CD4-positive, alpha-beta T cell (primary cell): Measurements from ENCODE around the gene GALNTL6. TPM values are rescaled to one million over a fixed set of nuclear protein-coding genes. Genes with fewer than 3 reads are reported as not detected.

ENCODE experiments used
- ATAC-seq: fragments of 200-7000 bp; cut with Tn5 transposase; one replicate; pipeline ENCODE4 v1.10.0; 2022; ENCODE audit warnings: mild to moderate bottlenecking; ENCODE audit not compliant: poor library complexity
- CTCF ChIA-PET: fragments of 350-600 bp; sonication (Branson Sonifier 250); formaldehyde crosslinking; loops from one replicate; lab custom pipeline; 2021; ENCODE audit warnings: antibody characterized with exemption, inconsistent platforms; lab: Charles Lee
- POLR2A ChIA-PET: fragments of 350-600 bp; sonication (Branson Sonifier 250); formaldehyde crosslinking; loops from one replicate; lab custom pipeline; 2021; ENCODE audit warnings: antibody characterized with exemption, inconsistent platforms; lab: Charles Lee
- DNase-seq, 14 experiments: peaks; one replicate each; pipeline ENCODE4 v3.0.0-alpha.2; 2013 to 2020; ENCODE audit warnings: mixed read lengths in 2 of 14
- H3K27ac ChIP-seq, 2 donors: one replicate each; pipeline versions ENCODE4 v1.5.1 to v1.7.0; 2013; ENCODE audit warnings: low read length in 2 of 2, low read depth in 1 of 2, mild to moderate bottlenecking in 1 of 2
- H3K27me3 ChIP-seq, 2 experiments: 1 replicate in 1 of 2; 2 replicates in 1 of 2; pipeline versions ENCODE4 v1.6.1 to v1.7.0; 2013; ENCODE audit warnings: low read length in 2 of 2, control low read depth in 1 of 2, mild to moderate bottlenecking in 1 of 2, moderate library complexity in 1 of 2; ENCODE audit not compliant: insufficient read depth in 2 of 2, control insufficient read depth in 1 of 2
- H3K36me3 ChIP-seq: one replicate; pipeline ENCODE4 v1.6.1; 2013; ENCODE audit warnings: low read length, control low read depth; ENCODE audit not compliant: insufficient read depth
- H3K4me1 ChIP-seq: one replicate; pipeline ENCODE4 v1.6.1; 2013; ENCODE audit warnings: low read length, control low read depth; ENCODE audit not compliant: insufficient read depth
- H3K4me3 ChIP-seq: one replicate; pipeline ENCODE4 v1.5.1; 2013; ENCODE audit warnings: mild to moderate bottlenecking, low read length, moderate library complexity
- H3K9me3 ChIP-seq, 2 experiments: 1 replicate in 1 of 2; 2 replicates in 1 of 2; pipeline versions ENCODE4 v1.6.1 to v1.7.0; 2013; ENCODE audit warnings: low read length in 2 of 2, mild to moderate bottlenecking in 2 of 2, control low read depth in 1 of 2, moderate library complexity in 1 of 2; ENCODE audit not compliant: control insufficient read depth in 1 of 2, insufficient read depth in 1 of 2
- H3K27ac Mint-ChIP-seq: one replicate; pipeline ENCODE4 v1.8.0; 2020; ENCODE audit warnings: mixed read lengths
- H3K27me3 Mint-ChIP-seq: one replicate; pipeline ENCODE4 v1.8.0; 2021; ENCODE audit warnings: mixed read lengths
- H3K36me3 Mint-ChIP-seq: one replicate; pipeline ENCODE4 v1.8.0; 2021; ENCODE audit warnings: low read depth, mixed read lengths
- H3K4me1 Mint-ChIP-seq: one replicate; pipeline ENCODE4 v1.8.0; 2021; ENCODE audit warnings: low read depth, mixed read lengths
- H3K4me3 Mint-ChIP-seq: one replicate; pipeline ENCODE4 v1.8.0; 2020; ENCODE audit warnings: mild to moderate bottlenecking, mixed read lengths
- H3K9me3 Mint-ChIP-seq: one replicate; pipeline ENCODE4 v1.8.0; 2020; ENCODE audit warnings: mixed read lengths
- CTCF ChIP-seq: fragments of 200-600 bp; IDR thresholded peaks from one replicate; pipeline ENCODE4 v1.8.0; 2022; ENCODE audit warnings: antibody characterized with exemption, mild to moderate bottlenecking
- intact Hi-C, 2 experiments: fragments of 100-400 bp; cut with DNase I in 1 of 2; cut with micrococcal nuclease in 1 of 2; formaldehyde crosslinking; loops; one replicate each; pipeline versions ENCODE4 v1.15.1 to v1.9.0; 2023 to 2025; cut with DNase I, micrococcal nuclease
- total RNA-seq, 174 experiments: library from RNA in 2 of 174; stranded (reverse) in 2 of 174; gene quantifications; one replicate each; pipeline ENCODE4 v1.2.3 and lab custom pipeline; 2021 to 2026

GALNTL6 gene
- total RNA-seq, 2 experiments from 2014 or later: not detected

- TF ChIP-seq CTCF: no peak
- H3K27me3 Mint-ChIP-seq: no peaks in the 10 kb centered on the region
- peaks cover 0 to 6% of the 10 kb centered on the region in 2 experiments for H3K9me3 ChIP-seq
- no peaks in the 10 kb centered on the region for H3K36me3 ChIP-seq
- no peaks in the 10 kb centered on the region for H3K36me3 Mint-ChIP-seq
- DNase-seq (no peak), ATAC-seq (no peak)
- no peak overlapping the region for H3K4me3 Mint-ChIP-seq
- no peaks in the 10 kb centered on the region for H3K9me3 Mint-ChIP-seq
- no peak overlapping the region for H3K27ac Mint-ChIP-seq
- H3K4me1 ChIP-seq: no peaks in the 10 kb centered on the region
- H3K4me1 Mint-ChIP-seq: no peaks in the 10 kb centered on the region
- intact Hi-C loops: no loop called here
- H3K27me3 ChIP-seq: no peaks in the 10 kb centered on the region
- ChIA-PET CTCF (no interaction called here), POLR2A (no interaction called here)
- H3K27ac ChIP-seq: no peak overlapping the region
- H3K4me3 ChIP-seq: no peak overlapping the region
Measured at GRCh38 chr4:171846893-171847292, 33.7 kb downstream of the GALNTL6 start.

- no peak overlapping the region for H3K27ac Mint-ChIP-seq
- no peak overlapping the region for H3K4me3 Mint-ChIP-seq
- no peak for ATAC-seq
- Histone ChIP-seq H3K27me3 (no peaks in the 10 kb centered on the region), H3K4me3 (no peak overlapping the region), H3K4me1 (no peaks in the 10 kb centered on the region), H3K9me3 (peaks cover 0 to 9% of the 10 kb centered on the region in 2 experiments), H3K27ac (no peak overlapping the region), H3K36me3 (no peaks in the 10 kb centered on the region)
- DNase-seq: no peak
- no peaks in the 10 kb centered on the region for H3K4me1 Mint-ChIP-seq
- TF ChIP-seq CTCF: no peak
- no peaks in the 10 kb centered on the region for H3K27me3 Mint-ChIP-seq
- intact Hi-C loops: no loop called here
- POLR2A ChIA-PET: no interaction called here
- CTCF ChIA-PET: no interaction called here
- H3K36me3 Mint-ChIP-seq: no peaks in the 10 kb centered on the region
- H3K9me3 Mint-ChIP-seq: no peaks in the 10 kb centered on the region
Measured at GRCh38 chr4:171847751-171848150, 34.5 kb downstream of the GALNTL6 start.

- TF ChIP-seq CTCF: no peak
- intact Hi-C loops: no loop called here
Measured at GRCh38 chr4:171849686-171850222, 36.5 kb downstream of the GALNTL6 start.

More at GRCh38 chr4:171849686-171850222, 36.5 kb downstream of the GALNTL6 start:
- H3K27me3 ChIP-seq: no peaks in the 10 kb centered on the region
- H3K4me1 Mint-ChIP-seq: no peaks in the 10 kb centered on the region
- no peak for ATAC-seq
- peaks cover 0 to 18% of the 10 kb centered on the region in 2 experiments for H3K9me3 ChIP-seq
- no peak overlapping the region for H3K27ac Mint-ChIP-seq
- H3K27ac ChIP-seq: no peak overlapping the region
- no peaks in the 10 kb centered on the region for H3K36me3 Mint-ChIP-seq
- H3K27me3 Mint-ChIP-seq: no peaks in the 10 kb centered on the region
- ChIA-PET CTCF (no interaction called here), POLR2A (no interaction called here)
- no peak overlapping the region for H3K4me3 ChIP-seq
- H3K9me3 Mint-ChIP-seq: no peaks in the 10 kb centered on the region
- H3K4me1 ChIP-seq: no peaks in the 10 kb centered on the region
- DNase-seq: no peak
- H3K4me3 Mint-ChIP-seq: no peak overlapping the region
- H3K36me3 ChIP-seq: no peaks in the 10 kb centered on the region
